DMS79 (cell line): ENCODE results near the gene MSI2.

Experiments
- DNase-seq: peaks from one replicate; lab custom pipeline; 2025; lab: John Stamatoyannopoulos, UW

Gene MSI2

GRCh38 chr17:57666946-57667345, 410.6 kb downstream of the MSI2 start:
- no peak for DNase-seq

- DNase-seq: no peak
Observed at GRCh38 chr17:57667461-57667923, 411.2 kb downstream of the MSI2 start.

GRCh38 chr17:57668332-57668731, 412.0 kb downstream of the MSI2 start:
- no peak for DNase-seq

GRCh38 chr17:57669671-57670529, 413.6 kb downstream of the MSI2 start:
- DNase-seq: no peak

- no peak for DNase-seq
Observed at GRCh38 chr17:57670769-57671569, 414.6 kb downstream of the MSI2 start.

- no peak for DNase-seq
Observed at GRCh38 chr17:57671667-57672632, 415.6 kb downstream of the MSI2 start.

- DNase-seq: no peak
Observed at GRCh38 chr17:57672971-57673370, 416.6 kb downstream of the MSI2 start.

- no peak for DNase-seq
Observed at GRCh38 chr17:57674894-57675293, 418.6 kb downstream of the MSI2 start.

- no peak for DNase-seq
Observed at GRCh38 chr17:57675427-57676387, 419.4 kb downstream of the MSI2 start.

GRCh38 chr17:57676543-57676942, 420.2 kb downstream of the MSI2 start:
- no peak for DNase-seq

- DNase-seq: no peak
Observed at GRCh38 chr17:57677301-57677700, 421.0 kb downstream of the MSI2 start.

- DNase-seq: no peak
Observed at GRCh38 chr17:57677858-57678257, 421.5 kb downstream of the MSI2 start.

GRCh38 chr17:57678393-57678792, 422.1 kb downstream of the MSI2 start:
- DNase-seq: no peak

GRCh38 chr17:57679356-57679755, 423.0 kb downstream of the MSI2 start:
- DNase-seq: no peak

GRCh38 chr17:57679906-57680695, 423.8 kb downstream of the MSI2 start:
- no peak for DNase-seq

- DNase-seq: no peak
Observed at GRCh38 chr17:57682701-57683100, 426.4 kb downstream of the MSI2 start.

- DNase-seq: no peak
Observed at GRCh38 chr17:57684711-57685498, 428.6 kb downstream of the MSI2 start.

GRCh38 chr17:57685499-57686132, 429.3 kb downstream of the MSI2 start:
- DNase-seq: no peak

- DNase-seq: no peak
Observed at GRCh38 chr17:57687642-57688041, 431.3 kb downstream of the MSI2 start.
